Activated T-cell treated with anti-CD3 and anti-CD28 coated beads, Interleukin-2, amount 50 U/mL, for 24 hours (primary cell): ENCODE measurements around the gene IKBKE.

Experiments used
- DNase-seq: peaks from one replicate; pipeline ENCODE4 v3.0.0-alpha.2; 2020
- H3K27ac Mint-ChIP-seq: 2 replicates; pipeline ENCODE4 v1.8.0; 2020; ENCODE audit warnings: mild to moderate bottlenecking, mixed read lengths
- H3K27me3 Mint-ChIP-seq: 2 replicates; pipeline ENCODE4 v1.8.0; 2020; ENCODE audit warnings: mixed read lengths
- H3K36me3 Mint-ChIP-seq: 2 replicates; pipeline ENCODE4 v1.8.0; 2020; ENCODE audit warnings: low read depth, mixed read lengths
- H3K4me1 Mint-ChIP-seq: 2 replicates; pipeline ENCODE4 v1.8.0; 2020; ENCODE audit warnings: low read depth, mixed read lengths
- H3K4me3 Mint-ChIP-seq: 2 replicates; pipeline ENCODE4 v1.8.0; 2020; ENCODE audit warnings: mild to moderate bottlenecking, moderate library complexity, mixed read lengths
- H3K9me3 Mint-ChIP-seq: 2 replicates; pipeline ENCODE4 v1.8.0; 2020; ENCODE audit warnings: mixed read lengths

IKBKE gene

DNA sequence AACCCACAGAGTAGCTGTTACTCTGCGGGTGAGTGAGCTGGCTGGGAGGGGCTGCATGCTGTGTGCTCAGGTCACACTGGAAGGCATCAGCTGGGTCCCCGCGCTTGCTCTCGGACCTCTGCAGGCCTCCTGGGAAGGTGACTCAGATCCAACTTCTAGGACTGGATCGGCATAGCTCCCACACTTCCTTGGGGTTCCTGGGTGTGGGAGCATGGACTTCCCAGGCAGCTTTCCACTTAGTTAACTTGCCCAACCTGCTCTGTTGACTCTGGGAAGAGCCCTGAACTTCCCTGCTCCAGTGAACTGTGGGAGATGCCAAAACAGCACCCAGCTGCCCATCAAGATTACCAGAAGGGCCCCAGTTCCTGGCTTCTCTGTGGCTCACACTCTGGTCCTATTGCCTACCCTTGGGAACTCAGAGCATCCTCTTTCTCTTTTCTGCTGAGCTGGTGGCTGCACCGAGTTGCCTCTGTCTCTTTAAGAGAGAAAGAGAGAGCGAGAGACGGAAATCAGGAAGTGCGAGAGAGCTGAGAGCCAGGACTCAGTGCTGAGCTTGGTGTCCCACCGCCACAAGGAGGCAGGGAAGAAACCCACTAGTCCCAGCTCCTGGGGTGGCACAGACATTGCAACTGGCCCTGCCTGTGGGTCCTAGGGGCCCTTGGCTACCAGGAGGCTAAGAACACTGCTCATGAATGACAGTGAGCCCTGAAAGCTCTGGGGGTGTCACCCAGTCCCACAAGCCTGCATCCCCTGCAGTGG, at the start of gene IKBKE:
TSS of gene IKBKE (plus strand) at position 544 of the 759 bp plus-strand sequence. CDS start 2,752 bp downstream, outside the sequence.
- Mint-ChIP-seq H3K4me1 (peaks cover 91% of the 10 kb centered on the region), H3K27ac (peak within 1 kb of the TSS; percentile 91), H3K36me3 (peaks cover 34% of the 10 kb centered on the region), H3K27me3 (no peaks in the 10 kb centered on the region), H3K9me3 (no peaks in the 10 kb centered on the region), H3K4me3 (peak within 1 kb of the TSS; percentile 88)
- peak; percentile 70 for DNase-seq

DNA sequence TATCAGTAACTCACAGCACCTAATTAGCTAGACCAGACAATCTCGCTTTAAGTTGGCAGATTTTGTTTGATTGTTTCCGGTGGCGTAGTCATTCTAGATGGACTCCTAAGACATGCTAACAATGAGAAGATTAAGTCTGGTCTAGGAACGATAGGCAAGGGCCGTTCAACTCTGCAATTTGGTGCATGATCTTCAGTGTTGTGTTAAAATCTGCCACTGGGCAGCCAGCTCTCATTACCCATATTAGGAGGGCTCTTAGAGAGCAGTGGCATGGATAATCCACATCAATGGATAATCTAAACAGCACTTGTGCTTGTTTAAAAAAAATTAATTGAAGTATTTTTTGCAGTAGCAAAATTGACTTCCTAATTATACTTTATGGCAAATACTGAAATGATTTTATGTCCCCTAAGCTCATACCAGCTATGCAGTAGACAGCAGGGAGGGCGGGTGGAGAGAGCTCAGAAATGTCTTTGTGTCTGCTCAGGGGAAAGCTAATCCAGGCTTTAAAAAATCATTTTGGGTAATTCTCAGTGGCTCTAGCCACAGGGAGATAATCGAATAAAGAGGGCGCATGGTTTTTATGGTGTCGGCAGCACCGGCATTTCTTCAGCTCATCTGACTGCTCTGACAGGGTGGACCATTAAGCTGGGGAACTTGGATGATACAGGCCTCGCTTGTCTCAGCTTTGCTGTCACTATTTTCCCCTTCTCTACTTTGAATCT, 48.5 kb upstream of the IKBKE start:
- Mint-ChIP-seq H3K27me3 (no peaks in the 10 kb centered on the region), H3K4me3 (no peak overlapping the region)

GRCh38 chr1:206422525-206422924, 47.8 kb upstream of the IKBKE start:
- H3K4me3 Mint-ChIP-seq, result no peak overlapping the region
- no peaks in the 10 kb centered on the region for H3K9me3 Mint-ChIP-seq
- H3K4me1 Mint-ChIP-seq, result no peaks in the 10 kb centered on the region
- peaks cover 37% of the 10 kb centered on the region for H3K36me3 Mint-ChIP-seq
- H3K27ac Mint-ChIP-seq, result no peak overlapping the region
- no peaks in the 10 kb centered on the region for H3K27me3 Mint-ChIP-seq
- DNase-seq, result no peak

More for the DNA sequence above, 48.5 kb upstream of the IKBKE start:
- no peak overlapping the region for H3K27ac Mint-ChIP-seq
- no peaks in the 10 kb centered on the region for H3K9me3 Mint-ChIP-seq
- DNase-seq, result no peak
- H3K36me3 Mint-ChIP-seq, result peaks cover 43% of the 10 kb centered on the region
- no peaks in the 10 kb centered on the region for H3K4me1 Mint-ChIP-seq

- H3K4me1 Mint-ChIP-seq, result no peaks in the 10 kb centered on the region
- DNase-seq, result no peak
- no peaks in the 10 kb centered on the region for H3K27me3 Mint-ChIP-seq
- H3K36me3 Mint-ChIP-seq, result peaks cover 31% of the 10 kb centered on the region
- no peaks in the 10 kb centered on the region for H3K9me3 Mint-ChIP-seq
- H3K4me3 Mint-ChIP-seq, result no peak overlapping the region
- H3K27ac Mint-ChIP-seq, result no peak overlapping the region
These were observed 43.0 kb upstream of the IKBKE start for GRCh38 chr1:206427291-206427690.

- Mint-ChIP-seq H3K9me3 (no peaks in the 10 kb centered on the region), H3K36me3 (peaks cover 23% of the 10 kb centered on the region), H3K4me1 (no peaks in the 10 kb centered on the region), H3K4me3 (no peak overlapping the region), H3K27me3 (no peaks in the 10 kb centered on the region), H3K27ac (no peak overlapping the region)
- no peak for DNase-seq
These were observed 40.9 kb upstream of the IKBKE start for GRCh38 chr1:206429421-206429820.

GRCh38 chr1:206430031-206430983, 40.0 kb upstream of the IKBKE start:
- H3K27ac Mint-ChIP-seq, result no peak overlapping the region
- H3K9me3 Mint-ChIP-seq, result no peaks in the 10 kb centered on the region
- no peak overlapping the region for H3K4me3 Mint-ChIP-seq
- H3K4me1 Mint-ChIP-seq, result no peaks in the 10 kb centered on the region
- DNase-seq, result no peak
- H3K36me3 Mint-ChIP-seq, result peaks cover 23% of the 10 kb centered on the region
- no peaks in the 10 kb centered on the region for H3K27me3 Mint-ChIP-seq

- Mint-ChIP-seq H3K9me3 (no peaks in the 10 kb centered on the region), H3K27ac (no peak overlapping the region)
These were observed 34.8 kb upstream of the IKBKE start for GRCh38 chr1:206435445-206435844.

GRCh38 chr1:206438554-206438953, 31.7 kb upstream of the IKBKE start:
- Mint-ChIP-seq H3K27ac (no peak overlapping the region), H3K9me3 (no peaks in the 10 kb centered on the region), H3K27me3 (no peaks in the 10 kb centered on the region), H3K4me3 (no peak overlapping the region), H3K36me3 (peaks cover 46% of the 10 kb centered on the region), H3K4me1 (peaks cover 4% of the 10 kb centered on the region)
- DNase-seq, result no peak

More at GRCh38 chr1:206435445-206435844, 34.8 kb upstream of the IKBKE start:
- Mint-ChIP-seq H3K27me3 (no peaks in the 10 kb centered on the region), H3K4me1 (no peaks in the 10 kb centered on the region), H3K4me3 (no peak overlapping the region), H3K36me3 (peaks cover 42% of the 10 kb centered on the region)
- no peak for DNase-seq

DNA sequence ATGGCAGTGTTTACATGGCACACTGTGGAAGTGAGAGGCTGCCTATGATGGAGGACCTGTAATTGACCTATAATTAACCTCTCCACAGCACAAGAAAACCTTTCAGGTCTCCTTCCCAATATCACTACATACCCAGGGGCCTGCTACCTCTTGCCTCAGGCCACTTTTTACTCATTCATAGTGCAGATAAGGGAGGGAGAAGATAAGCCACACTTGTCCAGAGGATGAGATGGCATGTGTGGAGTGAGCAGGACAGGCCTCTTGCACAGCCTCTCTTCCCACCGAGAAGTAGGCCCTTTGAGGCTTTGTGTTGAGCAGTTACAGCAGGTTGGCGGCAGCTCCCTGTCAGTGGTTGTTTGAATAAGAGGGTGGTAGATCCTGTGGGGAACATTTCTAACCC, 31.1 kb upstream of the IKBKE start:
- Mint-ChIP-seq H3K27ac (no peak overlapping the region), H3K9me3 (no peaks in the 10 kb centered on the region), H3K36me3 (peaks cover 49% of the 10 kb centered on the region), H3K27me3 (no peaks in the 10 kb centered on the region), H3K4me1 (peaks cover 4% of the 10 kb centered on the region), H3K4me3 (no peak overlapping the region)
- DNase-seq, result no peak

- no peak for DNase-seq
- H3K4me3 Mint-ChIP-seq, result no peak overlapping the region
- H3K4me1 Mint-ChIP-seq, result peaks cover 4% of the 10 kb centered on the region
- H3K9me3 Mint-ChIP-seq, result no peaks in the 10 kb centered on the region
- H3K27me3 Mint-ChIP-seq, result no peaks in the 10 kb centered on the region
- H3K27ac Mint-ChIP-seq, result no peak overlapping the region
- peaks cover 58% of the 10 kb centered on the region for H3K36me3 Mint-ChIP-seq
These were observed 28.8 kb upstream of the IKBKE start for GRCh38 chr1:206441336-206441967.

GRCh38 chr1:206442101-206442500, 28.2 kb upstream of the IKBKE start:
- H3K27ac Mint-ChIP-seq, result peak overlapping the region; percentile 44
- no peaks in the 10 kb centered on the region for H3K9me3 Mint-ChIP-seq
- H3K4me1 Mint-ChIP-seq, result peaks cover 4% of the 10 kb centered on the region
- no peak overlapping the region for H3K4me3 Mint-ChIP-seq
- H3K27me3 Mint-ChIP-seq, result no peaks in the 10 kb centered on the region
- peaks cover 58% of the 10 kb centered on the region for H3K36me3 Mint-ChIP-seq
- no peak for DNase-seq

DNA sequence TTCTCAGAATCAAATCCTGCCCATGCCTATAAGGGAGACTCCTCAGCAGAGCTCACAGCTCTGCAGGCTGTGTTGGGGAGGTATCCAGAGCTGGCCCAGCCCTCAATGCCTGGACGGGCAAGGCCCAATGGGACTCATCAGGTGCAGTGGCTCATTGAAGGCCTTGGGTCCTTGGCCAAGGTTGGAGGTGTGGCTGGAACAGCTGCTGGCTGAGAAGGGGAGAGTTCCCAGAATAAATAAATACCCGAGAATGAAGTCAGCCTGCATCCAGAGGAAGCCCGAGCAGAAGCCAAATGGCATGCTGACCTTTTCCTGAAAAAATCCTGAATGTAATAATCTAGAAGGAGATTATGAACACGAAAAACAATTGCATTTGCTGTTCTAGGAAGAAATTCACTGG, 25.2 kb upstream of the IKBKE start:
- Mint-ChIP-seq H3K27ac (no peak overlapping the region), H3K4me3 (no peak overlapping the region), H3K4me1 (peaks cover 7% of the 10 kb centered on the region), H3K36me3 (peaks cover 54% of the 10 kb centered on the region), H3K9me3 (no peaks in the 10 kb centered on the region), H3K27me3 (no peaks in the 10 kb centered on the region)
- DNase-seq, result no peak

GRCh38 chr1:206445911-206446356, 24.3 kb upstream of the IKBKE start:
- Mint-ChIP-seq H3K9me3 (no peaks in the 10 kb centered on the region), H3K27ac (no peak overlapping the region), H3K27me3 (no peaks in the 10 kb centered on the region), H3K36me3 (peaks cover 54% of the 10 kb centered on the region), H3K4me1 (peaks cover 7% of the 10 kb centered on the region), H3K4me3 (no peak overlapping the region)
- DNase-seq, result no peak
